ENCODE results near the gene HHIP.

The HHIP gene

DNA sequence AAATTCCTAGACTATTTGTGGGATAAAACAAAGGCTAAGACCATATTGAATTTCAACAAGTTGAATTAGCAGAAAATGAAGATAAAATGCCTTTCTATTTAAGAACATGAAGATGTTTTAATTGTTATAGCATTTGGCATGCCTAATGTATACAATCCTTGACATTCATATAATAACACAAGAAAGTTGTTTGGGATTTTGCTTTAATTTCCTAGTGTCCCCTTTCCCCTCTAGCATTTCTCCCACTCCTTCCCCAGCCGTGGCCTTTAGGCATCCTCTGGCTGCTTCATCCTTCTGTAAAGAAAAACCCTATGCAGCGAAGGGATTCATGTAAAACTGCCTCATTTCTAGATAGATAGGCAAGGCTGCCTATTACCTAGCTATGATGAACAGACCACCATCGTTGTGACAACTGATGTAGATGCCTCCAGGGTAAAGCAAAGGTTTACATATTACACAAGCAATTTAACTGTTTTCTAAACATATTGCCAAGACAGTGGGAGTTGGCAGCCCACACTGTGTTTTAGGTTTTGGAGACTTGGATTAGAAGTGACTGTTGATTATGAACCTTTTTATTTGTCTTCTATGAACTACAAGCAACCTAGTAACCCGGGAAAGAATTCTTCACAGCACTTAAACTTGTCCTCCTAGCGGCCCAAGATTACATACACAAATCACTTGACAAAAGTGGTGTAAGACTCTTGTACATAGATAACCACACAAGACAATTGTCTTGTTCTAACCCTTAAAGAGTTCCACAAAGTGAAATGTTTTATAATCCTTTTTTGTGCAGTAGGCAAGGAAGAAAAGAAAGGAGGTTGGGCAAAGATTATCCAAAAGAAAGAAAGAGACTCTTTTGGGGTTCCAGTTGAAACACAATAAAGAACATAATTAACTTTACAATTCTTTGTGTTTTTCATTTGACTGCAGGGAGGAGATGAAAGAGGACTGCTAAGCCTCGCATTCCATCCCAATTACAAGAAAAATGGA, 59.9 kb downstream of the HHIP start:
- no peaks in the 10 kb centered on the region for H3K4me1 ChIP-seq (ENCODE audit: control insufficient read depth, insufficient read depth, low read length)
- no peak overlapping the region for H3K27ac ChIP-seq (ENCODE audit: low read length)
- no peak for DNase-seq (ENCODE audit: low read depth, low spot score)
- H3K4me3 ChIP-seq (ENCODE audit: low read length), result no peak overlapping the region
- no CpG with 5 or more reads among the region's 6 CpGs for WGBS (ENCODE audit: insufficient coverage, insufficient read length)
- no peaks in the 10 kb centered on the region for H3K36me3 ChIP-seq (ENCODE audit: control insufficient read depth, insufficient read depth, low read length)
- no peaks in the 10 kb centered on the region for H3K27me3 ChIP-seq (ENCODE audit: control insufficient read depth, insufficient read depth, low read length)
- no peaks in the 10 kb centered on the region for H3K9me3 ChIP-seq (ENCODE audit: control insufficient read depth, insufficient read depth, low read length)

DNA sequence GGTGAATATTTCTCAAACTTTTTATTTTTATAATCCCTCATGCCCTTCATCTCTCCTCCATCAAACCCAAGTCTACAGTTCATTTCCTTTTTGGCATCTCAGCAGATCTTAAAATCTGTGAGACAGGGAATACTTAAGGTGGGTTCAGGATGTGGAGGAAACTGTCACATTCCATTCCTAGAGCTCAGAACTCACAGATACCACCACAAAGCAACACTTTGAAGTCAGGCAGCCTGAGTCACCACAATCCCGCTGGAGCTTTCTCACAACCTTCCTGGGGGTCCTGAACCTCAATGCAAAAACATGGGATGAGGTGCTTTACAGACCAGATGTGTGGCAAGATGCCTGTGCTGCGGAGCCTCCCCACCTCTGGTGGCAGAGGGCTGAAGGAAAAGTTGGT, 63.2 kb downstream of the HHIP start:
- WGBS (ENCODE audit: insufficient coverage, insufficient read length), result no CpG with 5 or more reads among the region's 2 CpGs
- DNase-seq (ENCODE audit: low read depth, low spot score), result no peak

DNA sequence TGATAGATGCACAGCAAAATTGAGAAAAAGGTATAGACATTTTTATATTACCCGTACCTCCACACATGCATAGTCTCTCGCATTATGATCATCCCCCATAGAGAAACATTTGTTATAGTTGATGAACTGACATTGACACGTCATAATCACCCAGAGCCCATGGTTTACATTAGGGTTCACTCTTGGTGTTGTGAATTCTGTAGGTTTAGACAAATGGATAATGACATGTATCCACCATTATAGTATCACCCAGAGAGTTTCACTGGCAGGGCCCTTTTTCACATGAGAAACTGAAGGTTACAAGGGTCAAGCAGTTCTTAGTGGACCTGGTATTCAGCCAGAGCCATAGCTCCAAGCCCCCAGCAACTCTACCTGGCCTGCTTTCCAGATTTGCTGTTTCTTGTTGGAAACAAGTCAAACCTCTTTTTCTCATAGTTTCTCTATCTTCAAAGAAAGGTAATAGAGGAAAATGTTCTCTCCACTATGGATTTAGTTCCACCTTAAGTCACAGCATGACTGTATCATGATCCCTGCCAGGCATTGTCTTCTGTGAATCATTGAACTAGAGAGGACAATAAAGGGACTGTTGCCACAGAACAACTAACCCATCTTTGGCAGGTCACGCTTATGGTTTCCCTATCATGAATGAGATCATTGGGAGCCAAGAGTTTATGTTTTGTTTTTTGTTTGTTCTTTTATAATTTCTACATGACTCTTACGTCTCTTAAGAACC, 64.0 kb downstream of the HHIP start:
- Histone ChIP-seq H3K4me1 (ENCODE audit: control insufficient read depth, insufficient read depth, low read length) (no peaks in the 10 kb centered on the region), H3K27me3 (ENCODE audit: control insufficient read depth, insufficient read depth, low read length) (no peaks in the 10 kb centered on the region), H3K9me3 (ENCODE audit: control insufficient read depth, insufficient read depth, low read length) (no peaks in the 10 kb centered on the region), H3K36me3 (ENCODE audit: control insufficient read depth, insufficient read depth, low read length) (no peaks in the 10 kb centered on the region), H3K4me3 (ENCODE audit: low read length) (no peak overlapping the region), H3K27ac (ENCODE audit: low read length) (no peak overlapping the region)
- no CpG with 5 or more reads among the region's 5 CpGs for WGBS (ENCODE audit: insufficient coverage, insufficient read length)
- DNase-seq (ENCODE audit: low read depth, low spot score), result no peak

More for the DNA sequence above, 63.2 kb downstream of the HHIP start:
- Histone ChIP-seq H3K9me3 (ENCODE audit: control insufficient read depth, insufficient read depth, low read length) (no peaks in the 10 kb centered on the region), H3K27me3 (ENCODE audit: control insufficient read depth, insufficient read depth, low read length) (no peaks in the 10 kb centered on the region), H3K4me1 (ENCODE audit: control insufficient read depth, insufficient read depth, low read length) (no peaks in the 10 kb centered on the region), H3K36me3 (ENCODE audit: control insufficient read depth, insufficient read depth, low read length) (no peaks in the 10 kb centered on the region), H3K27ac (ENCODE audit: low read length) (no peak overlapping the region), H3K4me3 (ENCODE audit: low read length) (no peak overlapping the region)

- no peaks in the 10 kb centered on the region for H3K27me3 ChIP-seq (ENCODE audit: control insufficient read depth, insufficient read depth, low read length)
- H3K36me3 ChIP-seq (ENCODE audit: control insufficient read depth, insufficient read depth, low read length), result no peaks in the 10 kb centered on the region
- no peak overlapping the region for H3K4me3 ChIP-seq (ENCODE audit: low read length)
- H3K4me1 ChIP-seq (ENCODE audit: control insufficient read depth, insufficient read depth, low read length), result no peaks in the 10 kb centered on the region
- no peak overlapping the region for H3K27ac ChIP-seq (ENCODE audit: low read length)
- H3K9me3 ChIP-seq (ENCODE audit: control insufficient read depth, insufficient read depth, low read length), result no peaks in the 10 kb centered on the region
- DNase-seq (ENCODE audit: low read depth, low spot score), result no peak
Observed at GRCh38 chr4:144710526-144710912, 64.6 kb downstream of the HHIP start.

DNA sequence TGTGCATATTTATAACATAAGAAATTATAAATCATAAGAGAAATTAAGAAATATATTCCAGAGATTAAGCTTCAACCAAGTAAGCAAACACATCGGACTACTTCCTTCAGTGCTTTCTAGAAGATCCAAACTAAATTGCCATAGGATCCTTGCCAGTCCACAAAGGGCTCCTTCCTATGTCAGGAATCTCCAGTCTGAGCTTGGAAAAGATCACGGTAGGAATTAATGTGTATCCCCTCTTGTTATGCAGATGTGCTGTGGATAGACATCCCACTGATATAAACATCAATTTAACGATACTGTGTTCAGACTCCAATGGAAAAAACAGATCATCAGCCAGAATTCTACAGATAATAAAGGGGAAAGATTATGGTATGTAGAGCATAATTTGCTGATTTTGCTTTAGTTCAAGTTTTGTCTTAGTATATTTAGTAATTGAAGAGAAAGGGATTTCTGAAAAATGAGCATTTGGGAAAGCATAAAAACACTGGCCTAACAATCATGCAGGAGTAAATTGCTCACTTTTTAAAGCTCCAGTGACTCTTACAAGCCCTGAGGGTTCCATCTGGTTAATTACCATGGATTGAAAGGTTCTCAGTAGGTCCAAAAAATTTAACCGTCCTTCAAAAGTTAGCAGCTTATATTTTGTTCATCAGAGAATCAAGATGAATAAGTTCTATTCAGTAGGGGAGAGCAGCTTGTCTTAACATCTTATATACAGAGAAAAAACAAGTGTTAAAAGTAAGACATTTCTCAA, 65.9 kb downstream of the HHIP start:
- H3K36me3 ChIP-seq (ENCODE audit: control insufficient read depth, insufficient read depth, low read length), result no peaks in the 10 kb centered on the region
- no peaks in the 10 kb centered on the region for H3K27me3 ChIP-seq (ENCODE audit: control insufficient read depth, insufficient read depth, low read length)
- DNase-seq (ENCODE audit: low read depth, low spot score), result no peak
- H3K9me3 ChIP-seq (ENCODE audit: control insufficient read depth, insufficient read depth, low read length), result no peaks in the 10 kb centered on the region
- no peaks in the 10 kb centered on the region for H3K4me1 ChIP-seq (ENCODE audit: control insufficient read depth, insufficient read depth, low read length)
- no peak overlapping the region for H3K4me3 ChIP-seq (ENCODE audit: low read length)
- H3K27ac ChIP-seq (ENCODE audit: low read length), result no peak overlapping the region
- no CpG with 5 or more reads among the region's 4 CpGs for WGBS (ENCODE audit: insufficient coverage, insufficient read length)

- Histone ChIP-seq H3K4me1 (ENCODE audit: control insufficient read depth, insufficient read depth, low read length) (no peaks in the 10 kb centered on the region), H3K9me3 (ENCODE audit: control insufficient read depth, insufficient read depth, low read length) (no peaks in the 10 kb centered on the region), H3K4me3 (ENCODE audit: low read length) (no peak overlapping the region), H3K27me3 (ENCODE audit: control insufficient read depth, insufficient read depth, low read length) (no peaks in the 10 kb centered on the region), H3K27ac (ENCODE audit: low read length) (no peak overlapping the region), H3K36me3 (ENCODE audit: control insufficient read depth, insufficient read depth, low read length) (no peaks in the 10 kb centered on the region)
- no CpG with 5 or more reads among the region's 3 CpGs for WGBS (ENCODE audit: insufficient coverage, insufficient read length)
- no peak for DNase-seq (ENCODE audit: low read depth, low spot score)
Observed at GRCh38 chr4:144712775-144713174, 66.8 kb downstream of the HHIP start.

DNA sequence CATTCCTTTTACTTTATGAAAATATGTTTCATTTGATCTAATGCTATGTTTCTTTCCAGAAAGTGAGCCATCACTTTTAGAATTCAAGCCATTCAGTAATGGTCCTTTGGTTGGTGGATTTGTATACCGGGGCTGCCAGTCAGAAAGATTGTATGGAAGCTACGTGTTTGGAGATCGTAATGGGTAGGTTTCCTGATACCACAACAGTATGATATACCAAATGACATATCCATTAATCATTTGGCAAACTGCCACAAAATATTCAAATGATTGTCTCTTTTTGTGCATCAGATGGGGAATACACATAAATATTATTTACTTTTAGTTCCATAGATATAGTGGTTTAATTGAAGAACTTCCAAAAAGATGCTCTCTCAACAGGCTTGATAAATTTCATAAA, 68.2 kb downstream of the HHIP start:
- Histone ChIP-seq H3K27ac (ENCODE audit: low read length) (no peak overlapping the region), H3K36me3 (ENCODE audit: control insufficient read depth, insufficient read depth, low read length) (no peaks in the 10 kb centered on the region), H3K27me3 (ENCODE audit: control insufficient read depth, insufficient read depth, low read length) (no peaks in the 10 kb centered on the region), H3K4me1 (ENCODE audit: control insufficient read depth, insufficient read depth, low read length) (no peaks in the 10 kb centered on the region), H3K9me3 (ENCODE audit: control insufficient read depth, insufficient read depth, low read length) (no peaks in the 10 kb centered on the region), H3K4me3 (ENCODE audit: low read length) (no peak overlapping the region)
- WGBS (ENCODE audit: insufficient coverage, insufficient read length), result no CpG with 5 or more reads among the region's 3 CpGs
- no peak for DNase-seq (ENCODE audit: low read depth, low spot score)

GRCh38 chr4:144715230-144715629, 69.3 kb downstream of the HHIP start:
- Histone ChIP-seq H3K4me1 (ENCODE audit: control insufficient read depth, insufficient read depth, low read length) (no peaks in the 10 kb centered on the region), H3K4me3 (ENCODE audit: low read length) (no peak overlapping the region), H3K27me3 (ENCODE audit: control insufficient read depth, insufficient read depth, low read length) (no peaks in the 10 kb centered on the region), H3K36me3 (ENCODE audit: control insufficient read depth, insufficient read depth, low read length) (no peaks in the 10 kb centered on the region), H3K27ac (ENCODE audit: low read length) (no peak overlapping the region), H3K9me3 (ENCODE audit: control insufficient read depth, insufficient read depth, low read length) (no peaks in the 10 kb centered on the region)
- DNase-seq (ENCODE audit: low read depth, low spot score), result no peak
- no CpG with 5 or more reads among the region's 2 CpGs for WGBS (ENCODE audit: insufficient coverage, insufficient read length)

GRCh38 chr4:144716778-144717177, 70.8 kb downstream of the HHIP start:
- no peak for DNase-seq (ENCODE audit: low read depth, low spot score)

GRCh38 chr4:144718958-144719512, 73.1 kb downstream of the HHIP start:
- H3K4me3 ChIP-seq (ENCODE audit: low read length), result no peak overlapping the region
- H3K9me3 ChIP-seq (ENCODE audit: control insufficient read depth, insufficient read depth, low read length), result no peaks in the 10 kb centered on the region
- no peaks in the 10 kb centered on the region for H3K4me1 ChIP-seq (ENCODE audit: control insufficient read depth, insufficient read depth, low read length)
- H3K27me3 ChIP-seq (ENCODE audit: control insufficient read depth, insufficient read depth, low read length), result no peaks in the 10 kb centered on the region
- no peak overlapping the region for H3K27ac ChIP-seq (ENCODE audit: low read length)
- DNase-seq (ENCODE audit: low read depth, low spot score), result no peak
- no CpG with 5 or more reads among the region's 4 CpGs for WGBS (ENCODE audit: insufficient coverage, insufficient read length)
- H3K36me3 ChIP-seq (ENCODE audit: control insufficient read depth, insufficient read depth, low read length), result no peaks in the 10 kb centered on the region

More at GRCh38 chr4:144716778-144717177, 70.8 kb downstream of the HHIP start:
- Histone ChIP-seq H3K27me3 (ENCODE audit: control insufficient read depth, insufficient read depth, low read length) (no peaks in the 10 kb centered on the region), H3K4me1 (ENCODE audit: control insufficient read depth, insufficient read depth, low read length) (no peaks in the 10 kb centered on the region), H3K36me3 (ENCODE audit: control insufficient read depth, insufficient read depth, low read length) (no peaks in the 10 kb centered on the region), H3K9me3 (ENCODE audit: control insufficient read depth, insufficient read depth, low read length) (no peaks in the 10 kb centered on the region), H3K4me3 (ENCODE audit: low read length) (no peak overlapping the region), H3K27ac (ENCODE audit: low read length) (no peak overlapping the region)
- no CpG with 5 or more reads among the region's 5 CpGs for WGBS (ENCODE audit: insufficient coverage, insufficient read length)

Data from iPS DF 6.9 (cell line).